CD8-positive, alpha-beta memory T cell (primary cell): ENCODE measurements around the gene HIPK1. TPM values are rescaled to one million over a fixed set of nuclear protein-coding genes. Genes with fewer than 3 reads are reported as not detected.

Experiments used
- CTCF ChIA-PET: fragments of 350-600 bp; sonication (Branson Sonifier 250); formaldehyde crosslinking; loops from one replicate; lab custom pipeline; 2021; ENCODE audit warnings: antibody characterized with exemption; lab: Charles Lee
- POLR2A ChIA-PET: fragments of 350-600 bp; sonication (Branson Sonifier 250); formaldehyde crosslinking; loops from one replicate; lab custom pipeline; 2021; ENCODE audit warnings: antibody characterized with exemption; lab: Charles Lee
- DNase-seq, 5 donors: peaks; one replicate each; pipeline versions ENCODE4 v3.0.0 to v3.0.0-alpha.2; 2020 to 2022; ENCODE audit warnings: mixed read lengths in 1 of 5
- H3K27ac ChIP-seq: one replicate; pipeline ENCODE4 v1.7.0; 2013; ENCODE audit warnings: low read depth, mild to moderate bottlenecking, low read length, moderate library complexity
- H3K27me3 ChIP-seq: 2 replicates; pipeline ENCODE4 v1.7.0; 2013; ENCODE audit warnings: low read length, mild to moderate bottlenecking; ENCODE audit not compliant: insufficient read depth, poor library complexity, severe bottlenecking
- H3K36me3 ChIP-seq: 2 replicates; pipeline ENCODE4 v1.7.0; 2013; ENCODE audit warnings: mild to moderate bottlenecking, low read length, moderate library complexity; ENCODE audit not compliant: insufficient read depth
- H3K4me1 ChIP-seq: 2 replicates; pipeline ENCODE4 v1.7.0; 2013; ENCODE audit warnings: mild to moderate bottlenecking, low read length, moderate library complexity; ENCODE audit not compliant: insufficient read depth
- H3K4me3 ChIP-seq: 2 replicates; pipeline ENCODE4 v1.7.0; 2013; ENCODE audit warnings: mild to moderate bottlenecking, low read length
- H3K9me3 ChIP-seq: 2 replicates; pipeline ENCODE4 v1.7.0; 2013; ENCODE audit warnings: mild to moderate bottlenecking, low read length
- H3K27ac Mint-ChIP-seq, 8 donors: one replicate each; pipeline ENCODE4 v1.8.0; 2020 to 2021; ENCODE audit warnings: mixed read lengths in 8 of 8, mild to moderate bottlenecking in 6 of 8, inconsistent platforms in 3 of 8, moderate library complexity in 3 of 8
- H3K27me3 Mint-ChIP-seq, 2 donors: one replicate each; pipeline ENCODE4 v1.8.0; 2020 to 2021; ENCODE audit warnings: mixed read lengths in 2 of 2, mild to moderate bottlenecking in 1 of 2, moderate library complexity in 1 of 2
- H3K36me3 Mint-ChIP-seq, 3 donors: one replicate each; pipeline ENCODE4 v1.8.0; 2020 to 2021; ENCODE audit warnings: mixed read lengths in 3 of 3, inconsistent platforms in 1 of 3, mild to moderate bottlenecking in 1 of 3
- H3K4me1 Mint-ChIP-seq, 3 donors: one replicate each; pipeline ENCODE4 v1.8.0; 2020 to 2021; ENCODE audit warnings: mixed read lengths in 3 of 3, inconsistent platforms in 1 of 3, mild to moderate bottlenecking in 1 of 3
- H3K4me3 Mint-ChIP-seq, 7 donors: one replicate each; pipeline ENCODE4 v1.8.0; 2020 to 2021; ENCODE audit warnings: mixed read lengths in 7 of 7, mild to moderate bottlenecking in 6 of 7, moderate library complexity in 4 of 7, inconsistent platforms in 2 of 7
- H3K9me3 Mint-ChIP-seq, 5 donors: one replicate each; pipeline ENCODE4 v1.8.0; 2020 to 2022; ENCODE audit warnings: mixed read lengths in 5 of 5, mild to moderate bottlenecking in 3 of 5, moderate library complexity in 2 of 5, inconsistent platforms in 1 of 5
- polyA plus RNA-seq: library from polyadenylated mRNA; unstranded; fragments of 300-500 nt; fragmentation: Illumina TruSeq; gene quantifications from one replicate; pipeline ENCODE4 v1.2.3, GENCODE V29; 2021
- total RNA-seq, 2 experiments: library from RNA; stranded (reverse); gene quantifications; one replicate each; pipeline ENCODE4 v1.2.3, GENCODE V29; 2021

Gene HIPK1
- total and polyA plus RNA-seq, 3 experiments from 2014 or later: 19.4 to 81.2 (median 80.9) TPM

DNA sequence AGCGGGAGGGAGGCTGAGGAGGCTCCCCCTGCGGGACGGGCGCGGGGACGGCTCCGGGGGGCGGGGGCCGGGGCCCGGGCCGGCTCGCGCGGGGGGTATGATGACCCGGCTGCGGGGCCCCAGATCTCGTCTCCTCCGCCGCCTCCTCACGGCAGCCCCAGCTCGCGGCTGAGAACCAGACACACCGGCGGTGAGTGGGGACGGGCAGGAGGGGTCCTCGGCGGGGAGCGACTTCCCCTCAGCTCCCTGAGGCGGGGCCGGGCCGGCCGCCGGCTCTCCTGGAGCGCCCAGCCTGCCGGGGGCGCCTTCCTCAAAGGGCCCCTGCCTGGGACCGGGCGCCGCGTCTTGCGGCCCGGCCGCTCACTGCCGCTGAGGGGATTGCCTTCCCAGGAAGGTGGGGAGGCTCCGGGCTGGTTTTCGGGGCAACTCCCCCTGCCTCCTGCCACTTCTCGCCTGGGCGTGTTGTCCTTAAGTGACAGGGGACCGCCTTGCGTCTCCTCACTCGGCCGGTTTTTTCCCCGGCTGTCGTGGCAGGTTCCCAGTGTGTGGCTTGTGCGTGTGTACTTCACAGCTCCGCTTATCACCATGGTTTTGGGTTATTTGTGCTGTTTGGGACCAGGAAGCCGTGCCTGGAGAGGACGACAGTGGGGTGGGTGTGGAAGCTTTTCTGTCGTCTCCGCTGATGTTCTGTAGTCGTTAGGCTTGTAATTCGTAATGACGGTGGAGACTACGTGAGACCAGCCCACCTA is 800 bp downstream of the HIPK1 start:
- Histone ChIP-seq H3K27me3 (no peaks in the 10 kb centered on the region), H3K27ac (peak overlapping the region; percentile 99), H3K36me3 (no peaks in the 10 kb centered on the region), H3K4me1 (peaks cover 48% of the 10 kb centered on the region), H3K9me3 (no peaks in the 10 kb centered on the region), H3K4me3 (peak overlapping the region; percentile 89)
- Mint-ChIP-seq H3K9me3 (no peaks in the 10 kb centered on the region), H3K27ac (peak overlapping the region; percentile 97 to 99 (median 99)), H3K27me3 (peaks cover 0 to 12% of the 10 kb centered on the region in 2 donors), H3K4me3 (peak overlapping the region; percentile 90 to 100 (median 95)), H3K36me3 (peaks cover 2 to 31% (median 3%) of the 10 kb centered on the region in 3 donors), H3K4me1 (peaks cover 55 to 66% (median 62%) of the 10 kb centered on the region in 3 donors)
- ChIA-PET CTCF (interaction anchor here (0.8 to 9.7 kb wide), 19 partner anchors 10 to 353 kb away, joined by 3 to 95 read pairs (median 5); partner anchors contain the start of genes AP4B1, DCLRE1B and RSBN1), POLR2A (interaction anchor here (0.6 to 4.3 kb wide), 19 partner anchors 11 to 581 kb away, joined by 3 to 95 read pairs (median 5); partner anchors contain the start of genes AP4B1, DCLRE1B, PHTF1 and RSBN1)
- peak; percentile 64 to 90 (median 86) for DNase-seq

- H3K27me3 Mint-ChIP-seq: peaks cover 0 to 12% of the 10 kb centered on the region in 2 donors
- Histone ChIP-seq H3K9me3 (no peaks in the 10 kb centered on the region), H3K4me1 (peaks cover 54% of the 10 kb centered on the region), H3K4me3 (peak overlapping the region; percentile 89), H3K27ac (peak overlapping the region; percentile 99), H3K27me3 (no peaks in the 10 kb centered on the region), H3K36me3 (no peaks in the 10 kb centered on the region)
- H3K4me3 Mint-ChIP-seq: peak overlapping the region; percentile 90 to 100 (median 95)
- CTCF ChIA-PET: interaction anchor here (0.8 to 9.7 kb wide), 15 partner anchors 9 to 352 kb away, joined by 3 to 95 read pairs (median 5); partner anchors contain the start of genes AP4B1, DCLRE1B and RSBN1
- H3K27ac Mint-ChIP-seq: peak overlapping the region; percentile 97 to 99 (median 99)
- H3K4me1 Mint-ChIP-seq: peaks cover 61 to 73% (median 69%) of the 10 kb centered on the region in 3 donors
- no peaks in the 10 kb centered on the region for H3K9me3 Mint-ChIP-seq
- POLR2A ChIA-PET: interaction anchor here (0.6 to 4.3 kb wide), 14 partner anchors 10 to 173 kb away, joined by 3 to 95 read pairs (median 5); partner anchors contain the start of genes AP4B1, DCLRE1B, PHTF1 and RSBN1
- H3K36me3 Mint-ChIP-seq: peaks cover 2 to 37% (median 3%) of the 10 kb centered on the region in 3 donors
- DNase-seq: peak; percentile 61 to 91 (median 88)
Observed at GRCh38 chr1:113930499-113931161, 1.5 kb downstream of the HIPK1 start.

- Mint-ChIP-seq H3K4me3 (peak overlapping the region; percentile 90 to 100 (median 95)), H3K9me3 (no peaks in the 10 kb centered on the region), H3K36me3 (peaks cover 2 to 40% (median 3%) of the 10 kb centered on the region in 3 donors), H3K27ac (peak overlapping the region; percentile 97 to 99 (median 99)), H3K27me3 (peaks cover 0 to 12% of the 10 kb centered on the region in 2 donors), H3K4me1 (peaks cover 66 to 82% (median 77%) of the 10 kb centered on the region in 3 donors)
- H3K36me3 ChIP-seq: no peaks in the 10 kb centered on the region
- peak overlapping the region; percentile 89 for H3K4me3 ChIP-seq
- peak overlapping the region; percentile 99 for H3K27ac ChIP-seq
- DNase-seq: peak in 2 of 5 donors; percentile 58 to 78
- H3K9me3 ChIP-seq: no peaks in the 10 kb centered on the region
- H3K4me1 ChIP-seq: peaks cover 62% of the 10 kb centered on the region
- POLR2A ChIA-PET: interaction anchor here (0.7 to 4.3 kb wide), 7 partner anchors 9 to 120 kb away, joined by 3 to 95 read pairs (median 27); partner anchors contain the start of genes AP4B1, DCLRE1B and RSBN1
- CTCF ChIA-PET: interaction anchor here (1.4 to 9.7 kb wide), 9 partner anchors 8 to 96 kb away, joined by 3 to 95 read pairs (median 18); partner anchors contain the start of genes AP4B1 and DCLRE1B
- no peaks in the 10 kb centered on the region for H3K27me3 ChIP-seq
Observed at GRCh38 chr1:113931451-113931851, 2.3 kb downstream of the HIPK1 start.

DNA sequence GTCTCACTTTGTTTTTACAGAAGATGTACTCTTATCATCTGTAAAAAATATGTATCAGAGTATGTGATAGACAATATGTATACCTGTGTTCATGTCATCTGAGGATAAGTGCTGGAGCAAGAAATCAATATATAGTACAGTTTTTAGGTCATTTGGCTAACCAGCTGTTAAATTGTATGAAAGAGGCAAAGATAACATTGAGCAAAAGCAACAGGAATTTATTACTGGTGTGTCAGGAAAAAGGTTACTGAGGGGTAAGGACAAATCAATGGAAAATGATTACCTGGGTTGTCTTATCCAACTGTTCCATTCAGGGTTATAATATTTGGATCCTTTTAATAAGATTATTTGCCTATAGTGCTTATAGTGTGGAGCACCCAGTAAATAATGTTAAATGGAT is 4.9 kb downstream of the HIPK1 start:
- peak overlapping the region; percentile 19 to 100 (median 91) for H3K4me3 Mint-ChIP-seq
- peaks cover 2 to 39% (median 3%) of the 10 kb centered on the region in 3 donors for H3K36me3 Mint-ChIP-seq
- no peak for DNase-seq
- POLR2A ChIA-PET: no interaction called here
- H3K27me3 Mint-ChIP-seq: peaks cover 0 to 12% of the 10 kb centered on the region in 2 donors
- H3K27me3 ChIP-seq: no peaks in the 10 kb centered on the region
- CTCF ChIA-PET: interaction anchor here (1.2 to 9.7 kb wide), 3 partner anchors 14 to 28 kb away, joined by 3 to 95 read pairs (median 74); partner anchors contain the start of genes AP4B1 and DCLRE1B
- H3K4me1 Mint-ChIP-seq: peaks cover 76 to 93% (median 89%) of the 10 kb centered on the region in 3 donors
- H3K27ac ChIP-seq: no peak overlapping the region
- no peaks in the 10 kb centered on the region for H3K9me3 ChIP-seq
- no peaks in the 10 kb centered on the region for H3K36me3 ChIP-seq
- peak overlapping the region; percentile 63 to 99 (median 98) for H3K27ac Mint-ChIP-seq
- no peaks in the 10 kb centered on the region for H3K9me3 Mint-ChIP-seq
- H3K4me3 ChIP-seq: peak overlapping the region; percentile 18
- H3K4me1 ChIP-seq: peaks cover 79% of the 10 kb centered on the region

DNA sequence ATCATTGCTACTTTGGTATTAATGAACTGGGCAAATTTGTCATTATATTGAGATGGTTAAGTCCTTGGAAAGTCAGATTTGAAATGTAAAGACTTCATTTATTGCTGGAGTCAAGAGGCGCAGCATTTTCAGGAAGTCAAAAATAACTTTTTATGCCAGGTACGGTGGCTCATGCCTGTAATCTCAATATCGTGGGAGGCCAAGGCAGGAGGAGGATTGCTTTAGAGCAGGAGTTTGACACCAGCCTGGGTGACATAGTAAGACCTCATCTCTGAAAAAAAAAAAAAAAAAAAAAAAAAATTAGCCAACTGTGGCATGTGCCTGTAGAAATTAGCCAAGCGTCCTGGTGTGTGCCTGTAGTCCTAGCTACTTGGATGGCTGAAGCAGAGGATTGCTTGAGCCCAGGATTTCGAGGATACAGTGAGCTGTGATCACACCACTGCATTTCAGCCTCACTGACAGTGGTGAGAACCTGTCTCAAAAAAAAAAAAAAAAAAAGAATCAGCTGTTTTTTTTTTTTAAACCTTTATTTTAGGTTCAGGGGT is 5.5 kb downstream of the HIPK1 start:
- Histone ChIP-seq H3K4me1 (peaks cover 85% of the 10 kb centered on the region), H3K9me3 (no peaks in the 10 kb centered on the region), H3K27ac (no peak overlapping the region), H3K4me3 (no peak overlapping the region), H3K27me3 (no peaks in the 10 kb centered on the region), H3K36me3 (no peaks in the 10 kb centered on the region)
- Mint-ChIP-seq H3K27me3 (peaks cover 0 to 8% of the 10 kb centered on the region in 2 donors), H3K4me3 (peak overlapping the region; percentile 25 to 100 (median 91)), H3K9me3 (no peaks in the 10 kb centered on the region), H3K4me1 (peaks cover 81 to 95% (median 94%) of the 10 kb centered on the region in 3 donors), H3K27ac (peak overlapping the region in 7 of 8 donors; percentile 63 to 99 (median 99)), H3K36me3 (peaks cover 2 to 36% (median 3%) of the 10 kb centered on the region in 3 donors)
- DNase-seq: no peak
- CTCF ChIA-PET: interaction anchor here (1.5 to 9.7 kb wide), 2 partner anchors 13 to 31 kb away, joined by 4 to 74 read pairs; partner anchors contain the start of gene AP4B1
- POLR2A ChIA-PET: no interaction called here

GRCh38 chr1:113935176-113935575 is 6.1 kb downstream of the HIPK1 start:
- peaks cover 91% of the 10 kb centered on the region for H3K4me1 ChIP-seq
- peaks cover 2 to 36% (median 3%) of the 10 kb centered on the region in 3 donors for H3K36me3 Mint-ChIP-seq
- H3K4me3 ChIP-seq: no peak overlapping the region
- no peaks in the 10 kb centered on the region for H3K9me3 Mint-ChIP-seq
- no peak for DNase-seq
- H3K4me3 Mint-ChIP-seq: peak overlapping the region in 5 of 7 donors; percentile 25 to 72 (median 39)
- ChIA-PET CTCF (interaction anchor here (1.5 to 9.7 kb wide), 2 partner anchors 13 to 31 kb away, joined by 4 to 74 read pairs; partner anchors contain the start of gene AP4B1), POLR2A (interaction anchor here (1.0 to 1.4 kb wide), 2 partner anchors 11 to 27 kb away, joined by 3 to 5 read pairs; no protein-coding TSS in a partner anchor)
- no peaks in the 10 kb centered on the region for H3K27me3 ChIP-seq
- no peak overlapping the region for H3K27ac ChIP-seq
- no peaks in the 10 kb centered on the region for H3K9me3 ChIP-seq
- peak overlapping the region in 7 of 8 donors; percentile 60 to 92 (median 83) for H3K27ac Mint-ChIP-seq
- peaks cover 84 to 99% (median 99%) of the 10 kb centered on the region in 3 donors for H3K4me1 Mint-ChIP-seq
- H3K36me3 ChIP-seq: no peaks in the 10 kb centered on the region
- H3K27me3 Mint-ChIP-seq: peaks cover 0 to 5% of the 10 kb centered on the region in 2 donors

DNA sequence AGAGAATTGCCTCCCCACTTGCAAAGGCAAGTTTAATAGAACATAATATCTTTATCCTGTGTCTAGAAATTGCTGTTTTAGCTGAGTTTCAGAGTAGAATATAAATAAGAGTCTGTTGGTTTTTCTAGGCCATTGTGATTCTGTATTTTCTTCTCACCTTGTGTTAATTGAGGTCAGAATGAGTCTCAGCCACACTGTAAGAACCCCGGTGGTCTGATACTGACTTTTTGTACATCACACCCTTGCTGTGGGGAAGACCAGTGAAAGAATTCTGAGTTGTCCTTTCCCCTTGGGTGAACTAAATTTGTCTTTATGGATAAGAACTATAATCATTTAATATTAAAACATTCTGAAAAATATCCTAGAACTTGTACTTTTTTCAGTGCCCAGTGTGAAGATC is 6.8 kb downstream of the HIPK1 start:
- Histone ChIP-seq H3K9me3 (no peaks in the 10 kb centered on the region), H3K27me3 (no peaks in the 10 kb centered on the region), H3K4me1 (peaks cover 93% of the 10 kb centered on the region), H3K36me3 (peaks cover 6% of the 10 kb centered on the region), H3K4me3 (no peak overlapping the region), H3K27ac (no peak overlapping the region)
- no peaks in the 10 kb centered on the region for H3K27me3 Mint-ChIP-seq
- ChIA-PET POLR2A (interaction anchor here (0.8 to 1.4 kb wide), 3 partner anchors 10 to 27 kb away, joined by 3 to 5 read pairs (median 3); no protein-coding TSS in a partner anchor), CTCF (interaction anchor here (1.5 to 9.7 kb wide), 2 partner anchors 12 to 32 kb away, joined by 4 to 74 read pairs; partner anchors contain the start of gene AP4B1)
- H3K27ac Mint-ChIP-seq: peak overlapping the region; percentile 47 to 92 (median 82)
- DNase-seq: peak in 1 of 5 donors; percentile 20
- peaks cover 7 to 39% (median 8%) of the 10 kb centered on the region in 3 donors for H3K36me3 Mint-ChIP-seq
- no peaks in the 10 kb centered on the region for H3K9me3 Mint-ChIP-seq
- H3K4me3 Mint-ChIP-seq: peak overlapping the region; percentile 29 to 72 (median 44)
- H3K4me1 Mint-ChIP-seq: peaks cover 84 to 99% (median 99%) of the 10 kb centered on the region in 3 donors
